MCF 10A (cell line): ENCODE measurements around the gene MYCL. TPM values are rescaled to one million over a fixed set of nuclear protein-coding genes. Genes with fewer than 3 reads are reported as not detected.
A peak's percentile ranks its signal among the peaks of the same experiment; 100 is the strongest.

ENCODE experiments used
- BruUV-seq: library from RNA; stranded (reverse); fragments of 400-500 nt; replicated peaks from 2 replicates; lab custom pipeline; 2021; lab: Mats Ljungman, UMichigan
- CTCF ChIA-PET: fragments of 300-600 bp; sonication (Branson Sonifier 250); formaldehyde crosslinking; extraction: SDS; loops from one replicate; lab custom pipeline; 2021; ENCODE audit warnings: antibody characterized with exemption, inconsistent platforms; lab: Yijun Ruan, JAX
- POLR2A ChIA-PET: fragments of 300-600, 350-650 bp; sonication (Branson Sonifier 250); formaldehyde crosslinking; extraction: SDS; loops from one replicate; lab custom pipeline; 2020; ENCODE audit warnings: antibody characterized with exemption, inconsistent platforms; lab: Yijun Ruan, JAX
- DNase-seq: peaks from one replicate; pipeline ENCODE4 v3.0.0-alpha.2; 2018; ENCODE audit not compliant: unreplicated experiment
- H3K27ac Mint-ChIP-seq: one replicate; pipeline ENCODE4 v1.8.0; 2022; ENCODE audit warnings: mild to moderate bottlenecking, low read depth, mixed read lengths; ENCODE audit not compliant: unreplicated experiment
- H3K27me3 Mint-ChIP-seq: one replicate; pipeline ENCODE4 v1.8.0; 2022; ENCODE audit warnings: mixed read lengths; ENCODE audit not compliant: insufficient read depth, unreplicated experiment
- H3K36me3 Mint-ChIP-seq: one replicate; pipeline ENCODE4 v1.8.0; 2022; ENCODE audit warnings: mild to moderate bottlenecking, moderate library complexity, mixed read lengths; ENCODE audit not compliant: insufficient read depth, unreplicated experiment
- H3K4me1 Mint-ChIP-seq: one replicate; pipeline ENCODE4 v1.8.0; 2022; ENCODE audit warnings: mixed read lengths; ENCODE audit not compliant: insufficient read depth, unreplicated experiment
- H3K4me3 Mint-ChIP-seq: one replicate; pipeline ENCODE4 v1.8.0; 2022; ENCODE audit warnings: mild to moderate bottlenecking, moderate library complexity, mixed read lengths; ENCODE audit not compliant: unreplicated experiment
- H3K9me3 Mint-ChIP-seq: one replicate; pipeline ENCODE4 v1.8.0; 2022; ENCODE audit warnings: mixed read lengths; ENCODE audit not compliant: unreplicated experiment
- intact Hi-C: fragments of 100-400 bp; cut with micrococcal nuclease; formaldehyde crosslinking; loops from 2 replicates; pipeline ENCODE4 v1.14.1; 2022
- total RNA-seq: library from RNA; stranded (reverse); gene quantifications from 2 replicates; pipeline ENCODE4 v1.2.3, GENCODE V29; 2022
- TF ChIP-seq, protein P1 (sequence below): fragments of 200-600 bp; IDR thresholded peaks from one replicate; pipeline ENCODE4 v1.8.0; 2022; ENCODE audit warnings: antibody characterized with exemption, mild to moderate bottlenecking; ENCODE audit not compliant: unreplicated experiment

MYCL gene
- total RNA-seq, 1 experiment from 2014 or later = 0.63 TPM

GRCh38 chr1:39885516-39885915 lies 16.2 kb downstream of the MYCL start:
- POLR2A ChIA-PET = no interaction called here
- H3K4me3 Mint-ChIP-seq = no peak overlapping the region
- H3K27me3 Mint-ChIP-seq = no peaks in the 10 kb centered on the region
- TF ChIP-seq, protein P1, sequence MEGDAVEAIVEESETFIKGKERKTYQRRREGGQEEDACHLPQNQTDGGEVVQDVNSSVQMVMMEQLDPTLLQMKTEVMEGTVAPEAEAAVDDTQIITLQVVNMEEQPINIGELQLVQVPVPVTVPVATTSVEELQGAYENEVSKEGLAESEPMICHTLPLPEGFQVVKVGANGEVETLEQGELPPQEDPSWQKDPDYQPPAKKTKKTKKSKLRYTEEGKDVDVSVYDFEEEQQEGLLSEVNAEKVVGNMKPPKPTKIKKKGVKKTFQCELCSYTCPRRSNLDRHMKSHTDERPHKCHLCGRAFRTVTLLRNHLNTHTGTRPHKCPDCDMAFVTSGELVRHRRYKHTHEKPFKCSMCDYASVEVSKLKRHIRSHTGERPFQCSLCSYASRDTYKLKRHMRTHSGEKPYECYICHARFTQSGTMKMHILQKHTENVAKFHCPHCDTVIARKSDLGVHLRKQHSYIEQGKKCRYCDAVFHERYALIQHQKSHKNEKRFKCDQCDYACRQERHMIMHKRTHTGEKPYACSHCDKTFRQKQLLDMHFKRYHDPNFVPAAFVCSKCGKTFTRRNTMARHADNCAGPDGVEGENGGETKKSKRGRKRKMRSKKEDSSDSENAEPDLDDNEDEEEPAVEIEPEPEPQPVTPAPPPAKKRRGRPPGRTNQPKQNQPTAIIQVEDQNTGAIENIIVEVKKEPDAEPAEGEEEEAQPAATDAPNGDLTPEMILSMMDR = no peak
- CTCF ChIA-PET = interaction anchor here (0.7 to 1.7 kb wide), 3 partner anchors 17 to 56 kb away, joined by 5 read pairs; partner anchors contain the start of gene MYCL
- no peaks in the 10 kb centered on the region for H3K36me3 Mint-ChIP-seq
- peaks cover 17% of the 10 kb centered on the region for H3K4me1 Mint-ChIP-seq
- no peaks in the 10 kb centered on the region for H3K9me3 Mint-ChIP-seq
- no peak for DNase-seq
- no peak overlapping the region for H3K27ac Mint-ChIP-seq
- BruUV-seq = no TSS peak
- intact Hi-C loops = no loop called here

- H3K4me3 Mint-ChIP-seq = peak overlapping the region; percentile 82
- ChIA-PET CTCF (interaction anchor here (0.8 to 1.9 kb wide), 6 partner anchors 12 to 168 kb away, joined by 3 to 12 read pairs (median 6); partner anchors contain the start of gene MYCL), POLR2A (interaction anchor here (1.3 to 3.9 kb wide), 11 partner anchors 8 to 82 kb away, joined by 3 to 47 read pairs (median 6); partner anchors contain the start of gene MYCL)
- DNase-seq = no peak
- BruUV-seq = no TSS peak
- intact Hi-C loops = no loop called here
- TF ChIP-seq, protein P1 = no peak
- peak overlapping the region; percentile 78 for H3K27ac Mint-ChIP-seq
- peaks cover 28% of the 10 kb centered on the region for H3K4me1 Mint-ChIP-seq
- no peaks in the 10 kb centered on the region for H3K27me3 Mint-ChIP-seq
- peaks cover 16% of the 10 kb centered on the region for H3K36me3 Mint-ChIP-seq
- no peaks in the 10 kb centered on the region for H3K9me3 Mint-ChIP-seq
These were observed 19.6 kb downstream of the MYCL start for GRCh38 chr1:39882152-39882551.

DNA sequence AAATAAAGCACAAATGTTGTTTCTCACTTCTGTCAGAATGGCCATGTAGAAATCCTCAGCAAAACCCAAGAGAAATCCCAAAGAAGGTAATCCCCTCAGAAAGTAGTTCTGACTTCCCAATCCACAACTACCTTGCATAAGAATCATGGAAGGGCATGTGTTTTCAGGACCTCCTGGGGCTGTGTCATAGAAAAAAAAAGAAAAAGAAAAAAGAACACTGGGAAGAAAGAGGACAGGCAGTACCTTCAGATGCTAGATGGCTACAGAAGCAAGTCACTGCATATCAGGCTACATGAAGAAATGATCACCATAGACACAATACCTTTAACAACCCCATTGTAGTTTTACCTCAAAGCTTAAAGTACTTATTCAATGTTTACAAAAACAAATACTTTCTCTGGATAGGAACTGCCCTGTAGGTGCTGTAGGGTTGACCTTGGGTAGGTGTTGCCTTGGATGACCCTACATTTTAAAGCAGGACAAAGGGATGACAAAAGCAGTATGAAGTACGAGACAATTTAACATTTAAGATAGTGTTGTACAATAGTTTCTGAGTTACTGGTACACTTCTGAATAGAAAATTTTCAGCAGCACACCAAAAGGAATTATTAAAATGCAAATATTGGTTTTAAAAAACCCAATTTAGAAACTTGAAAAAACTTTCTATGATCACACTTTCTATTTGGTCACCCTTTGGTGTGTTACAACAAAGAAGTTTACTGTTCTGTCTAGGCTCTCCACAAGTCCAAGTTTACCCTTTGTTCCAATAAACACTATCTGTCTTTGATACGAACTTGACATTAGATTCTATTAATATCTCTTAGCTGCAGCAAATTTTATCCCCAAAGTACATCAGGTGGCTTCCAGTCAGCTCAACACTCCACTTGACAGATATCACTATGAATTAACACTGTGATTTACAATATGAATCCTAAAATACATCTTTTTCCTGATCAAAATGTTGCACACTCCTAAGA lies 23.4 kb downstream of the MYCL start:
- TF ChIP-seq, protein P1 = no peak
- CTCF ChIA-PET = interaction anchor here (0.6 to 1.9 kb wide), 2 partner anchors 24 to 51 kb away, joined by 3 to 8 read pairs; partner anchors contain the start of gene MYCL
- BruUV-seq = no TSS peak
- DNase-seq = no peak
- no peak overlapping the region for H3K27ac Mint-ChIP-seq
- H3K4me3 Mint-ChIP-seq = no peak overlapping the region
- H3K36me3 Mint-ChIP-seq = peaks cover 38% of the 10 kb centered on the region
- intact Hi-C loops = no loop called here
- POLR2A ChIA-PET = interaction anchor here (1.1 to 1.8 kb wide), 2 partner anchors 15 to 28 kb away, joined by 3 to 5 read pairs; no protein-coding TSS in a partner anchor
- no peaks in the 10 kb centered on the region for H3K27me3 Mint-ChIP-seq
- peaks cover 30% of the 10 kb centered on the region for H3K4me1 Mint-ChIP-seq
- no peaks in the 10 kb centered on the region for H3K9me3 Mint-ChIP-seq

GRCh38 chr1:39877231-39877778 lies 24.4 kb downstream of the MYCL start:
- intact Hi-C loops = no loop called here
- ChIA-PET POLR2A (interaction anchor here (1.1 kb wide), 1 partner anchor 27 kb away, joined by 3 read pairs; no protein-coding TSS in a partner anchor), CTCF (interaction anchor here (0.6 to 0.7 kb wide), 2 partner anchors 50 to 155 kb away, joined by 3 to 4 read pairs; no protein-coding TSS in a partner anchor)
- peaks cover 33% of the 10 kb centered on the region for H3K4me1 Mint-ChIP-seq
- DNase-seq = no peak
- H3K36me3 Mint-ChIP-seq = peaks cover 38% of the 10 kb centered on the region
- TF ChIP-seq, protein P1 = no peak
- H3K4me3 Mint-ChIP-seq = no peak overlapping the region
- H3K27me3 Mint-ChIP-seq = no peaks in the 10 kb centered on the region
- no peak overlapping the region for H3K27ac Mint-ChIP-seq
- BruUV-seq = no TSS peak
- H3K9me3 Mint-ChIP-seq = no peaks in the 10 kb centered on the region
